Thyroid gland (tissue), 4 donors: ENCODE results near the gene HIKESHI.

ENCODE experiments used
- POLR2A ChIP-seq, 2 donors: fragments of 450-650 bp; IDR thresholded peaks; one replicate each; pipeline ENCODE4 v1.6.1; 2017; ENCODE audit warnings: antibody characterized with exemption in 2 of 2, mild to moderate bottlenecking in 2 of 2, moderate library complexity in 1 of 2
- TF ChIP-seq, protein P1 (sequence below), 6 experiments: fragments of 200-600 bp in 3 of 6; fragments of 450-650 bp in 3 of 6; sonication (generic) in 3 of 6; IDR thresholded peaks; one replicate each; pipeline ENCODE4 v1.5.1; 2016 to 2019; ENCODE audit warnings: antibody characterized with exemption in 6 of 6, mild to moderate bottlenecking in 2 of 6, inconsistent platforms in 1 of 6, moderate library complexity in 1 of 6

- TF ChIP-seq, protein P1, sequence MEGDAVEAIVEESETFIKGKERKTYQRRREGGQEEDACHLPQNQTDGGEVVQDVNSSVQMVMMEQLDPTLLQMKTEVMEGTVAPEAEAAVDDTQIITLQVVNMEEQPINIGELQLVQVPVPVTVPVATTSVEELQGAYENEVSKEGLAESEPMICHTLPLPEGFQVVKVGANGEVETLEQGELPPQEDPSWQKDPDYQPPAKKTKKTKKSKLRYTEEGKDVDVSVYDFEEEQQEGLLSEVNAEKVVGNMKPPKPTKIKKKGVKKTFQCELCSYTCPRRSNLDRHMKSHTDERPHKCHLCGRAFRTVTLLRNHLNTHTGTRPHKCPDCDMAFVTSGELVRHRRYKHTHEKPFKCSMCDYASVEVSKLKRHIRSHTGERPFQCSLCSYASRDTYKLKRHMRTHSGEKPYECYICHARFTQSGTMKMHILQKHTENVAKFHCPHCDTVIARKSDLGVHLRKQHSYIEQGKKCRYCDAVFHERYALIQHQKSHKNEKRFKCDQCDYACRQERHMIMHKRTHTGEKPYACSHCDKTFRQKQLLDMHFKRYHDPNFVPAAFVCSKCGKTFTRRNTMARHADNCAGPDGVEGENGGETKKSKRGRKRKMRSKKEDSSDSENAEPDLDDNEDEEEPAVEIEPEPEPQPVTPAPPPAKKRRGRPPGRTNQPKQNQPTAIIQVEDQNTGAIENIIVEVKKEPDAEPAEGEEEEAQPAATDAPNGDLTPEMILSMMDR (IDR thresholded peaks at IDR 0.05), result no peak
- TF ChIP-seq POLR2A (IDR thresholded peaks at IDR 0.05), result no peak
Observed at GRCh38 chr11:86294026-86294425, 8.0 kb upstream of the HIKESHI start.
